Measurements from ENCODE around the gene TNPO3.

- TF ChIP-seq, protein P1, sequence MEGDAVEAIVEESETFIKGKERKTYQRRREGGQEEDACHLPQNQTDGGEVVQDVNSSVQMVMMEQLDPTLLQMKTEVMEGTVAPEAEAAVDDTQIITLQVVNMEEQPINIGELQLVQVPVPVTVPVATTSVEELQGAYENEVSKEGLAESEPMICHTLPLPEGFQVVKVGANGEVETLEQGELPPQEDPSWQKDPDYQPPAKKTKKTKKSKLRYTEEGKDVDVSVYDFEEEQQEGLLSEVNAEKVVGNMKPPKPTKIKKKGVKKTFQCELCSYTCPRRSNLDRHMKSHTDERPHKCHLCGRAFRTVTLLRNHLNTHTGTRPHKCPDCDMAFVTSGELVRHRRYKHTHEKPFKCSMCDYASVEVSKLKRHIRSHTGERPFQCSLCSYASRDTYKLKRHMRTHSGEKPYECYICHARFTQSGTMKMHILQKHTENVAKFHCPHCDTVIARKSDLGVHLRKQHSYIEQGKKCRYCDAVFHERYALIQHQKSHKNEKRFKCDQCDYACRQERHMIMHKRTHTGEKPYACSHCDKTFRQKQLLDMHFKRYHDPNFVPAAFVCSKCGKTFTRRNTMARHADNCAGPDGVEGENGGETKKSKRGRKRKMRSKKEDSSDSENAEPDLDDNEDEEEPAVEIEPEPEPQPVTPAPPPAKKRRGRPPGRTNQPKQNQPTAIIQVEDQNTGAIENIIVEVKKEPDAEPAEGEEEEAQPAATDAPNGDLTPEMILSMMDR (IDR thresholded peaks at IDR 0.05): no peak
- TF ChIP-seq POLR2A (IDR thresholded peaks at IDR 0.05) (no peak), POLR2AphosphoS5 (IDR thresholded peaks at IDR 0.05) (no peak)
Observed at GRCh38 chr7:128947854-128948253, 107.1 kb downstream of the TNPO3 start.

Measured in upper lobe of left lung (tissue), 4 donors.